Measurements from ENCODE around the gene UBQLN3.

Gene UBQLN3

GRCh38 chr11:5509803-5510202 is at the start of gene UBQLN3:
UBQLN3 (minus strand) TSS chr11:5509957; CDS start chr11:5509558, 399 bp downstream.
- no peak for DNase-seq

DNA sequence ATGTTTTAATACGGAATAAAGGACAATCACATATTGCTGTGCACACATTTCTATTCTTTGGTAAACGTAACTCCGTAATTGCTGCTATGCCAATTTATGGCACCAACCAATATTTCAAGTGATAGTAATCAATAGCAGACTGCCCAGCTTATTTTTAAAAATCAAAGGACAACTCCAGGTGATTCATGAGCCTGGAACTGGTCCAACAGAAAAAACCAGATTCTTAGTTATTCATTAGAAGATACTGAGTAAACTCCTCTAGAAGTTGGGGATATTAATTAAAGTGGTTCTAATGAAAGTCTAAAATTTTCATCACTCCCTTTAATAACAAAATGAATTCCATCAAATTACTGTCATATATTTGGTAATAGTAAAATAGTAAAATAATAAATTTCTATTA is 48.0 kb upstream of the UBQLN3 start:
- no peak for DNase-seq

- no peak for DNase-seq
Observed at GRCh38 chr11:5556596-5557188, 46.9 kb upstream of the UBQLN3 start.

- DNase-seq, result no peak
Observed at GRCh38 chr11:5553343-5553742, 43.6 kb upstream of the UBQLN3 start.

DNA sequence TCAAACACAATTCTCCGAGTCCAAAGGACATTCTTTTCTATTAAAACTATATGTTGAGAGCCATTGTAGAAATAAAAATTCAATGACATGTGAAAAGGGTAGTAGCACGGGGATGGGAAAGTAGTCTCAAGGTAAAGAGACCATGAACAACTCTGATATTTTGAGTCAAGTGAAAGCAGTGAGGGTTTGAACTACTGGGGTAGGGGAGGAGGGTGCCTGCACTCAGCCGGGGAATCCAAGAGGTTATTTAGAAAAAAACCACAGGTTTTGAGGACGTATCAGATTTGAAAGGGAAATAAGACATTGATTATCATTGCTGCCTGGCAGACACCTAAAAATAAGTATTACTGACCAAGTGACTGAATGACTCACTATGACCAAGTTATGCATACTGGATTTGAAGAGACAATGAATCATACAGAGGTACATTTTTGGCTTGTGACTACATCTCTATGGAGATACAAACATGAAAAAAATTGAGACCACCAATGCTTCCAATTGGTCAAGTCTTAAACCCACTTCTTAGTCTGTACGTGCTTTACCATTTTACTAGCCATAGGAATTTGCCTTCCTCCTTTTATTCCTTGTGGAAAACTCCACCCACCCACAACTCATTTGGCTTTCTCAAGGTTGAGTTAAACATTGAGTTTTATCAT is 40.8 kb upstream of the UBQLN3 start:
- DNase-seq, result no peak

- no peak for DNase-seq
Observed at GRCh38 chr11:5548440-5548839, 38.7 kb upstream of the UBQLN3 start, which contains the start of gene OR52H1. OR52H1 (minus strand) TSS chr11:5548540; CDS start chr11:5545505, 3,035 bp downstream.

DNA sequence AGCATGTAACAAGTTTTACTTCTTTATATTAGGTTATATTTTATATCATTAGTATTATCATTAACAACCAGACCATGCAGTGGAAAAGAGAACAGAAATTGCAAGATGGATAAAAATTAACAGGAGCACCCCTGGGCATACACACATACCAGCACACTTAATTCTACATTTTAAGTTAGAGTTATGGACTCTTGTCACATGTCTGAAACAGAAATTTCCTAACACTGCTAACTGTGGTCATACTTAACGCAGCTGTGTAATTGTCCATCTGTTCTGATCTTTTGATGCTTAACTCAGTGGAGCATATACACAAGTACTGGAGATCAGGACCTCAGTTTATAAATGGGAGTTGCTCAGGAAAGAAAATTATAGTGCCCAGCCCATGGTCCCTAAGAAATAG is 38.2 kb upstream of the UBQLN3 start:
- no peak for DNase-seq

DNA sequence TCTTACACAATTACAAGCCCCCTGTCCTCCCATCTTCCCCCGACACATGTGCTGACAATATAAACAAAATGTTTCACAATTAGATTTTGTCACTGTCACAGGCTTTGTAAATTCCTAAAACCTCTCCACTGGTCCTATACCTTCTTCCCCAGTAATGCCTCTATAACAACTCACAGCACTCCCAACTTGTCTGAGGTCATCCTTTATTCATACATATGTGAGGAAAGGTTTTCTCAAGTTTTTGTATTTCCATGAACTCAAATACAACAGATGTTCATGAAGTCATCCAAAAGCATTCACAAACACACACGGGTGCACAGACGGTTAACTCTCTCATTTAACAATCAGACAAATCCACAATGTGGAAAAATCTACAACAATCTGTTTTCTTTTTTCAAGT is 36.7 kb upstream of the UBQLN3 start:
- DNase-seq, result no peak

GRCh38 chr11:5541427-5541826 is 31.7 kb upstream of the UBQLN3 start:
- DNase-seq, result no peak

DNA sequence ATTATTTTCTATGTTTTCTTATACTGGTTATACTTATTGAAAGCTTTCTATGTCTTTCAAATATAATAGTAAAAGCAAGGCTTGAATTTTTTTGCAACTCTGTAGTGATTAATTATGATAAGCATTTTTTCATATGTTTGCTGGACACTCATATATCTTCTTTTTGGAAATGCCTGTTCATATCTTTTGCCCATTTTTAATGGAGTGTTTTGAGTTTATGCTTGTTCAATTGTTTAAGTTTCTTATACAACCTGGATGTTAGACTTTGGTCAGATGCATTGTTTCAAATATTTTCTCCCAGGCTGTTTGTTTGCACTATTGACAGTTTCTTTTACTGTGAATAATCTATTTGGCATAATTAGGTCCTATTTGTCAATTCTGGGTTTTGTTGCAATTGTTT is 26.7 kb upstream of the UBQLN3 start:
- no peak for DNase-seq

GRCh38 chr11:5534046-5534445 is 24.3 kb upstream of the UBQLN3 start:
- no peak for DNase-seq

- DNase-seq, result no peak
Observed at GRCh38 chr11:5531053-5531831, 21.5 kb upstream of the UBQLN3 start.

DNA sequence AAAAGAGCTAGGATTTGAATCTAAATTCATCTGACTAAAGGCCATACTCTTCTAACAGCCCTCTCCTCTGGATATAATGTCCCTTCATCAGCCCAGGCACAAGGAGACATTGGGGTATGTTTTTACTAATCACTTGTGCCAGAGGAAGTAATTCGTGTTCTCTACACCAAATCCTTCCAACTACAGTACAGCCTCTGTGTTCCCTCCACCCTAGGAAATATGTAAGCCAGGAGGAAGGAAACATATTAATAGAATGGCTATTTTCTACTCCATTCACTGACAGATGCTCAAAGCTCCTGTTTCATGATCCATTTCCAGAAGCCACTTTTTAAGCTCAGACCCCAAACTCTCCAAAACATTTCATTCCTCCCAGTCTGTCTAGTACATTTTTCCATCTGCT is 18.7 kb upstream of the UBQLN3 start:
- no peak for DNase-seq

DNA sequence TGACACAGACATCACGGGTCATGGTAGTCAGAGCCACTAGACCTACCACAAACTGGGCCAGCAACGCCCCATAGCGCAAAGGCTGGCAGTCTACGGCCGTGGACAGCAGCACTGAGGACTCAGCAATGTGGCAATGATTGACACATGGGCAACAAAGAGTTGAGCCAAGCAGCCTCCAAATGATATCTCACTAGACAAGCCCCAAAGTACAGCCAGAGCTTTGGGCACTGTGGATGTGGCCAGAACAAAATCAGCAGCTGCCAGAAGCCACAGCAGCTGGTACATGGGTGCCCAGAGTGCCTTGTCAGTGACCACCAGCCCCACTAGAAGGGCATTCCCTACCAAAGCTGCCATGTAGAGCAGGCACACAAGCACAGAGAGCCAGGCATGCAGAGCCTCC is 18.0 kb upstream of the UBQLN3 start:
- DNase-seq, result no peak

GRCh38 chr11:5524756-5525155 is 15.0 kb upstream of the UBQLN3 start:
- no peak for DNase-seq

GRCh38 chr11:5522308-5522707 is 12.6 kb upstream of the UBQLN3 start:
- no peak for DNase-seq

DNA sequence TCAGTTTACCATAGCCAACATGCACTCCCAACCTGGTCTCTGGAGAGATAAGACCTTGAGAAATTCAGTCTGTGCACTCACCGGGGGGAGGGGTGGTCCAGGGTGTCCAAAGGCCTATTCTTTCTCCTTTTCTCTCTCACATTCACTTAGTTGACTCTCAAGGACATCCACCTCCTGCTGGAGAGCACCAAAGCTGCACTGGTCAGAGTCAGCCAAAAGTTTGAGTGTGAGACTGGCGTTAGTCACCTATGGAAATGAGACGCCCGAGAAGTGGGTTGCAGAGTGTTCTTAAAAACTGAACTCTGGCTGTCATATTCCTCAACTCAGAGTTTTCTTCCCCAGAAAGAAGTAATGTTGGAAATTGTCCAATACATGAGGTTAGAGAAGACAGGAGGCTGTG is 11.8 kb upstream of the UBQLN3 start:
- no peak for DNase-seq

- no peak for DNase-seq
Observed at GRCh38 chr11:5516599-5516998, 6.8 kb upstream of the UBQLN3 start, which contains the start of gene UBQLNL. UBQLNL (minus strand) TSS chr11:5516699; CDS start chr11:5516441, 258 bp downstream.

DNA sequence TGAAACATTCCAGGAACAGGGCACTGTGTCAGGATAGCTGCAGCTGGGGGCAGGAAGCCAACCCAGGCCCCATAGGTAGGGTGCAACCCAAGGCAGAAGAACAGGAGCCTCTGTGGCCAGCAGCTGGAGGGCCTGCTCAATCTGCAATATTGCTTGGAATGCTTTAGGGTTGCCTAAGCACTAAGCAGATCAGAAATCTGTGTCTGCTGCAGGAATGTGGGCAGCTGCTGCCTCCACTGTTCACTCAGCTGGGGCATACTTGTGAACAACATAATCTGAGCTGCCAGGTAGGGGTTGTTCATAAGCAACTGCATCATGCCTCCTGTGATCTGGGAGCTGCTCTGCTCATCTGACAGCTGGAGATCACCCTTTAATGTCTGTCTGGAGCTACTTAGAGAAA is 5.1 kb upstream of the UBQLN3 start:
- DNase-seq, result no peak

- DNase-seq, result no peak
Observed at GRCh38 chr11:5508605-5509004, 1.2 kb downstream of the UBQLN3 start.

GRCh38 chr11:5507933-5508305 is 1.8 kb downstream of the UBQLN3 start:
- DNase-seq, result no peak

- DNase-seq, result no peak
Observed at GRCh38 chr11:5507177-5507932, 2.4 kb downstream of the UBQLN3 start.

DNA sequence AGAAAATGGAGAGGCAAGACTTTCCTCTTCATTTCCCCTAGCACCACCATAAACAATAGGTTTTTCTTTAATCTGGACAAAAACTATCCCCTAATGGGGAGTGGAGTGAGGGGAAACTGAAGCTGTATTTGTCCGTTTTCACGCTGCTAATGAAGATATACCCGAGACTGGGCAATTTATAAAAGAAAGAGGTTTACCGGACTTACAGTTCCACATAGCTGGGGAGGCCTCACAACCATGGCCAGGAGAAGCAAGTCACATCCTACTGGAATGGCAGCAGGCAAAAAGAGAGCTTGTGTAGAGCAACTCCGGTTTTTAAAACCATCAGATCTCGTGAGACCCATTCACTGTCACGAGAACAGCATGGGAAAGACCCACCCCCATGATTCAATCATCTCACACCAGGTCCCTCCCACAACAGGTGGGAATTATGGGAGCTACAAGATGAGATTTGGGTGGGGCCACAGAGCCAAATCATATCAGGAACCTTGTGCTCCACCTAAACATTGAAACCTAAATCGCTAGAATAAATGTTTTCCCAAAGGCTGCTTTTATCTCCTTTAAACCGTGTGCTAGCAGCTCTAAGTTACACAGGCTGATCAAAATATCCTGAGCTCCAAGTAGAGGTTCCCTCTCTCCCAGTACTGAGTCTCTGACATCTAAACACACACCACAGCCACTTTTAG is 4.3 kb downstream of the UBQLN3 start:
- no peak for DNase-seq
